ENCODE results near the gene MYL12B. TPM values are rescaled to one million over a fixed set of nuclear protein-coding genes. Genes with fewer than 3 reads are reported as not detected.
A peak's percentile ranks its signal among the peaks of the same experiment; 100 is the strongest.

The MYL12B gene
- total RNA-seq, 4 donors from 2014 or later = 246 to 511 (median 369) TPM

DNA sequence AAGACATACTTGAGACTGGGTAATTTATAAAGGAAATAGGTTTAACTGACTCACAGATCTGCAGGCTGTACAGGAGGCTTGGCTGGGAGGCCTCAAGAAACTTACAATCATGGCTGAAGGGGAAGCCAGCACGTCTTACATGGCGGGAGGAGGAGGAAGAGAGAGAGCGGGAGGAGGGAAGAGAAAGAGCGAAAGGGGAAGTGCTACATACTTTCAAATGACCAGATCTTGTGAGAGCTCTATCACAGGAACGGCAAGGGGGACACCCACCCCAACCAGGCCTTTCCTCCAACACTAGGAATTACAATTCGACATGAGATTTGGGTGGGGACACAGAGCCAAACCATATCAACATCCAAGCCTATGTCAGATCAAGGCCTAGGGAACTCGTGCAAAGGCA lies 24.2 kb downstream of the MYL12B start:
- TF ChIP-seq POLR2A (IDR thresholded peaks at IDR 0.05) = no peak
- TF ChIP-seq, protein P1, sequence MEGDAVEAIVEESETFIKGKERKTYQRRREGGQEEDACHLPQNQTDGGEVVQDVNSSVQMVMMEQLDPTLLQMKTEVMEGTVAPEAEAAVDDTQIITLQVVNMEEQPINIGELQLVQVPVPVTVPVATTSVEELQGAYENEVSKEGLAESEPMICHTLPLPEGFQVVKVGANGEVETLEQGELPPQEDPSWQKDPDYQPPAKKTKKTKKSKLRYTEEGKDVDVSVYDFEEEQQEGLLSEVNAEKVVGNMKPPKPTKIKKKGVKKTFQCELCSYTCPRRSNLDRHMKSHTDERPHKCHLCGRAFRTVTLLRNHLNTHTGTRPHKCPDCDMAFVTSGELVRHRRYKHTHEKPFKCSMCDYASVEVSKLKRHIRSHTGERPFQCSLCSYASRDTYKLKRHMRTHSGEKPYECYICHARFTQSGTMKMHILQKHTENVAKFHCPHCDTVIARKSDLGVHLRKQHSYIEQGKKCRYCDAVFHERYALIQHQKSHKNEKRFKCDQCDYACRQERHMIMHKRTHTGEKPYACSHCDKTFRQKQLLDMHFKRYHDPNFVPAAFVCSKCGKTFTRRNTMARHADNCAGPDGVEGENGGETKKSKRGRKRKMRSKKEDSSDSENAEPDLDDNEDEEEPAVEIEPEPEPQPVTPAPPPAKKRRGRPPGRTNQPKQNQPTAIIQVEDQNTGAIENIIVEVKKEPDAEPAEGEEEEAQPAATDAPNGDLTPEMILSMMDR (IDR thresholded peaks at IDR 0.05) = no peak
- Histone ChIP-seq H3K36me3 (no peaks in the 10 kb centered on the region), H3K27ac (no peak overlapping the region)

DNA sequence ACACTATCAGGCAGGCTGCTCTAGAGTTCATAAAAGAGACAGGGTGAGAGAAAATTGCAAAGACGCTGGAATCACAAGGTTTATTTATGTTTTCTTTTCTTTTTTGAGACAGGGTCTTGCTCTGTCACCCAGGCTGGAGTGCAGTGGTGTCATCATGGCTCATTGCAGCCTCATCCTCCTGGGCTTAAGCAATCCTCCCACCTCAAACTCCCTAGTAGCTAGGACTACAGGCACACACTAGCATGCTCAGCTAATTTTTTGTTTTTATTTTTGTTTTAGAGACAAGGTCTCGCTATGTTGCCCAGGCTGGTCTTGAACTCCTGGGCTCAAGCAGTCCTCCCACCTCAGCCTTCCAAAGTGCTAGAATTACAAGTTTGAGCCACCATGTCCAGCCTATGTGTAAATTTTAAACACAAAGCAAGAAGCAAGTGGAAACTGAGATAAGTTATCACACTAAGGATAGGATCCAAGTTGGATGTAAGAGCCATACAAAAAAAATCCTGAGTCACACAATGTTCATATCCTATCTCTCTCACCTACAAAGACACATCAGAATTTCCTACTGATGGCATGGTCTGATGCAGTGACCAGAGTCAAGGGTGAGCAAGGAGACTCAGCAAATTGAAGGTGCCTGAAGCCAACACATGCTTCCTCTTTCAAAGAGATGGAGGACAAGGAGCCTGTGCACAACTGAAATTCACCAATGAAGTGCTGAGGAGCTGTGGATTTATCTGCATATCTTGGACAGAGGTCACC lies 31.4 kb downstream of the MYL12B start:
- Histone ChIP-seq H3K36me3 (no peaks in the 10 kb centered on the region), H3K9me3 (peaks cover 0 to 2% (median 0%) of the 10 kb centered on the region in 4 donors), H3K27ac (no peak overlapping the region), H3K27me3 (no peaks in the 10 kb centered on the region), H3K4me3 (no peak overlapping the region), H3K4me1 (peaks cover 0 to 6% (median 0%) of the 10 kb centered on the region in 4 donors)
- no peak for DNase-seq
- TF ChIP-seq POLR2A (IDR thresholded peaks at IDR 0.05) = no peak
- TF ChIP-seq, protein P1 (IDR thresholded peaks at IDR 0.05) = no peak

More for the DNA sequence above, 24.2 kb downstream of the MYL12B start:
- H3K27me3 ChIP-seq = no peaks in the 10 kb centered on the region
- DNase-seq = no peak
- no peaks in the 10 kb centered on the region for H3K4me1 ChIP-seq
- H3K9me3 ChIP-seq = peaks cover 0 to 2% (median 0%) of the 10 kb centered on the region in 4 donors
- H3K4me3 ChIP-seq = no peak overlapping the region

- TF ChIP-seq POLR2A (IDR thresholded peaks at IDR 0.05) = no peak
- TF ChIP-seq, protein P1 (IDR thresholded peaks at IDR 0.05) = no peak
- no peak for DNase-seq
- Histone ChIP-seq H3K27me3 (no peaks in the 10 kb centered on the region), H3K4me3 (no peak overlapping the region), H3K9me3 (peaks cover 0 to 2% (median 0%) of the 10 kb centered on the region in 4 donors), H3K4me1 (peaks cover 0 to 6% (median 0%) of the 10 kb centered on the region in 4 donors), H3K36me3 (no peaks in the 10 kb centered on the region), H3K27ac (no peak overlapping the region)
Observed at GRCh38 chr18:3294435-3295080, 32.6 kb downstream of the MYL12B start.

DNA sequence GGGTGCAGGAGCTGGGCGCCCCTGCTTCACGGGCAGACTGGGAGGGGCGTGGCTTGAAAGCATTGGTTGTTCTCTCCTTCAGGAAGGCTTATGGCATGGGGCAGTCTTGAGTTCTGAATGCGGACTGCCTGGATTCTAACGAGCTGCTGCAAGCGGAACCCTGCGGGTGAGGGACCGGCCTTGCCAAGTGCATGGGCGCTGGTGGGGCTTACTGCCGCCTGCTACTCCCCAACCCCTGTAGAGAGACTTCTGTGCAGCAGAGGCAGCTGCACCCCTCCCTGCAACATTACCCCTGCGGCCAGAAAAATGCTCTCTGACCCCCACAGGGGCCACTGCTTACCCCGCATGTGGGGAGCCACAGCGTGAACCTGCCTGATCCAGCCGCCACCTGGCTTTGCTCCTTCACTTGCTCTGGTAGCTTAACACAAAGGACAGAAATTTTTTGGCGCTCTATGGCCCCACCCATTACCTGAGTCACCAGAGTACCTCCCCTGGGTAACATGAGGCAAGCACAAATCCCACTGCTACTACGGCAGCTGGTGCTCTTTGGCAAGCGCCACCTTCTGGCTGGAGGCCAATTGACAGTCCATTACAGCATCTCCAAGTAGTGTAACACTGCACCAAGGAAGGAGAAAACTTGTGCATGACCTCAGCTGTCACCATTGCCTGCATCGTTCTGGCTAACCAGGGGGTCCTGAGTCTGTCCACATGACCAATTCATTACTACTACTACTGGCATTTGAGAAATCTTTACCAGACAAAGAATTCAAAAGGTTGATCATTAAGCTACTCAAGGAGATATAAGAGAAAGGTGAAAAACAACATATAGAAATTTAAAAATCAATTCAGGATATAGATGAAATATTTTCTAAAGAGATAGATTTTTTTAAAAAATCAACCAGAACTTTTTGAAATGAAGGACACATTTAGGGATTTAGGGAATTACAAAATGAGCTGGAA lies 35.4 kb downstream of the MYL12B start:
- Histone ChIP-seq H3K27me3 (no peaks in the 10 kb centered on the region), H3K4me3 (peak overlapping the region; percentile 58 to 72 (median 64)), H3K9me3 (no peaks in the 10 kb centered on the region), H3K36me3 (no peaks in the 10 kb centered on the region), H3K4me1 (peaks cover 0 to 6% (median 0%) of the 10 kb centered on the region in 4 donors), H3K27ac (peak overlapping the region; percentile 37 to 81 (median 69))
- TF ChIP-seq, protein P1 (IDR thresholded peaks at IDR 0.05) = peak; percentile 54 to 76 (median 68)
- TF ChIP-seq POLR2A (IDR thresholded peaks at IDR 0.05) = peak in 1 of 2 donors; percentile 23
- peak; percentile 90 to 97 (median 94) for DNase-seq

- no peak overlapping the region for H3K27ac ChIP-seq
- TF ChIP-seq, protein P1 (IDR thresholded peaks at IDR 0.05) = no peak
- TF ChIP-seq POLR2A (IDR thresholded peaks at IDR 0.05) = no peak
- no peaks in the 10 kb centered on the region for H3K36me3 ChIP-seq
Observed at GRCh38 chr18:3304832-3305231, 42.9 kb downstream of the MYL12B start.

More at GRCh38 chr18:3304832-3305231, 42.9 kb downstream of the MYL12B start:
- H3K9me3 ChIP-seq = no peaks in the 10 kb centered on the region
- no peaks in the 10 kb centered on the region for H3K27me3 ChIP-seq
- DNase-seq = no peak
- H3K4me3 ChIP-seq = no peak overlapping the region
- H3K4me1 ChIP-seq = no peaks in the 10 kb centered on the region
